NB4 (cell line): ENCODE results near the gene MB21D2.

Experiments
- DNase-seq: peaks from one replicate; pipeline ENCODE4 v3.0.0; 2010; ENCODE audit warnings: low read depth
- H3K4me3 ChIP-seq: one replicate; pipeline ENCODE4 v1.5.1; 2011; ENCODE audit warnings: mild to moderate bottlenecking, low read depth, low read length, moderate library complexity
- CTCF ChIP-seq: IDR thresholded peaks from one replicate; pipeline ENCODE4 v1.5.1; 2012; ENCODE audit warnings: low read depth, low read length
- MAX ChIP-seq: IDR thresholded peaks from 2 replicates; pipeline ENCODE4 v1.6.1; 2011; ENCODE audit warnings: low read depth, low read length
- MYC ChIP-seq: IDR thresholded peaks from 2 replicates; pipeline ENCODE4 v1.6.1; 2011; ENCODE audit warnings: low read depth, low read length
- POLR2A ChIP-seq: IDR thresholded peaks from 2 replicates; pipeline ENCODE4 v1.6.1; 2011; ENCODE audit warnings: mild to moderate bottlenecking; ENCODE audit not compliant: insufficient read length; ENCODE audit errors: extremely low read depth

Gene MB21D2

GRCh38 chr3:192835818-192836815 lies 81.5 kb downstream of the MB21D2 start:
- TF ChIP-seq MYC (no peak), MAX (no peak), POLR2A (no peak), CTCF (no peak)
- DNase-seq, result peak; percentile 36
- no peak overlapping the region for H3K4me3 ChIP-seq

- no peak for TF ChIP-seq CTCF
- TF ChIP-seq MYC, result no peak
- TF ChIP-seq POLR2A, result no peak
- TF ChIP-seq MAX, result no peak
- DNase-seq, result no peak
- no peak overlapping the region for H3K4me3 ChIP-seq
Observed at GRCh38 chr3:192834428-192834827, 83.2 kb downstream of the MB21D2 start.

GRCh38 chr3:192833177-192833890 lies 84.3 kb downstream of the MB21D2 start:
- DNase-seq, result no peak
- TF ChIP-seq MYC (no peak), POLR2A (no peak), MAX (no peak), CTCF (no peak)
- no peak overlapping the region for H3K4me3 ChIP-seq

- TF ChIP-seq MAX, result no peak
- no peak for TF ChIP-seq MYC
- no peak for TF ChIP-seq POLR2A
- TF ChIP-seq CTCF, result no peak
- DNase-seq, result no peak
- no peak overlapping the region for H3K4me3 ChIP-seq
Observed at GRCh38 chr3:192831801-192832347, 85.8 kb downstream of the MB21D2 start.

GRCh38 chr3:192831111-192831644 lies 86.5 kb downstream of the MB21D2 start:
- TF ChIP-seq MAX, result no peak
- DNase-seq, result no peak
- no peak overlapping the region for H3K4me3 ChIP-seq
